H9 (cell line): Measurements from ENCODE around the gene PLCB1. TPM values are rescaled to one million over a fixed set of nuclear protein-coding genes. Genes with fewer than 3 reads are reported as not detected.

ENCODE experiments used
- DNase-seq: peaks from one replicate; pipeline ENCODE4 v3.0.0-alpha.2; 2017
- H2AFZ ChIP-seq: one replicate; pipeline ENCODE4 v1.6.1; 2013; ENCODE audit warnings: mild to moderate bottlenecking, low read length, control low read depth, moderate library complexity
- H2AK5ac ChIP-seq: 2 replicates; pipeline ENCODE4 v1.6.1; 2013; ENCODE audit warnings: low read length, control low read depth, mixed read lengths; ENCODE audit not compliant: insufficient read length
- H2BK120ac ChIP-seq: one replicate; pipeline ENCODE4 v1.6.1; 2013; ENCODE audit warnings: low read depth, mild to moderate bottlenecking, low read length, control low read depth, inconsistent platforms; ENCODE audit not compliant: poor library complexity, severe bottlenecking
- H2BK12ac ChIP-seq: 2 replicates; pipeline ENCODE4 v1.6.1; 2013; ENCODE audit warnings: low read length, control low read depth, mixed read lengths, low read depth; ENCODE audit not compliant: insufficient read length
- H2BK15ac ChIP-seq: 2 replicates; pipeline ENCODE4 v1.6.1; 2013; ENCODE audit warnings: low read depth, low read length, control low read depth
- H2BK20ac ChIP-seq: one replicate; pipeline ENCODE4 v1.6.1; 2013; ENCODE audit warnings: low read depth, mild to moderate bottlenecking, low read length, control low read depth, inconsistent platforms; ENCODE audit not compliant: poor library complexity, severe bottlenecking
- H2BK5ac ChIP-seq: 2 replicates; pipeline ENCODE4 v1.6.1; 2013; ENCODE audit warnings: low read length, control low read depth, mixed read lengths; ENCODE audit not compliant: insufficient read length
- H3K14ac ChIP-seq: 2 replicates; pipeline ENCODE4 v1.6.1; 2013; ENCODE audit warnings: low read length, control low read depth; ENCODE audit not compliant: insufficient read depth
- H3K18ac ChIP-seq: 2 replicates; pipeline ENCODE4 v1.6.1; 2013; ENCODE audit warnings: low read depth, mild to moderate bottlenecking, mixed read lengths, low read length, control low read depth; ENCODE audit not compliant: insufficient read length
- H3K23ac ChIP-seq: 2 replicates; pipeline ENCODE4 v1.6.1; 2013; ENCODE audit warnings: low read length, control low read depth, mixed read lengths, low read depth; ENCODE audit not compliant: insufficient read length
- H3K23me2 ChIP-seq: 2 replicates; pipeline ENCODE4 v1.6.1; 2013; ENCODE audit warnings: low read depth, mild to moderate bottlenecking, mixed read lengths, low read length, control low read depth; ENCODE audit not compliant: insufficient read length, poor library complexity, severe bottlenecking
- H3K27ac ChIP-seq: 2 replicates; pipeline ENCODE4 v1.5.1; 2013; ENCODE audit warnings: low read length, control low read depth, mixed read lengths, low read depth; ENCODE audit not compliant: insufficient read length
- H3K27me3 ChIP-seq: 2 replicates; pipeline ENCODE4 v1.6.1; 2013; ENCODE audit warnings: low read length, control low read depth, inconsistent platforms; ENCODE audit not compliant: insufficient read depth
- H3K4ac ChIP-seq: 2 replicates; pipeline ENCODE4 v1.6.1; 2013; ENCODE audit warnings: low read depth, mild to moderate bottlenecking, control low read depth, inconsistent platforms, low read length, moderate library complexity
- H3K4me1 ChIP-seq: 2 replicates; pipeline ENCODE4 v1.6.1; 2013; ENCODE audit warnings: low read length, control low read depth, inconsistent platforms; ENCODE audit not compliant: insufficient read depth
- H3K4me2 ChIP-seq: 2 replicates; pipeline ENCODE4 v1.6.1; 2013; ENCODE audit warnings: low read length, control low read depth, mixed read lengths; ENCODE audit not compliant: insufficient read length, insufficient read depth
- H3K56ac ChIP-seq: 2 replicates; pipeline ENCODE4 v1.6.1; 2013; ENCODE audit warnings: low read depth, mild to moderate bottlenecking, mixed read lengths, low read length, control low read depth; ENCODE audit not compliant: insufficient read length
- H3K79me1 ChIP-seq: 2 replicates; pipeline ENCODE4 v1.6.1; 2013; ENCODE audit warnings: low read depth, mild to moderate bottlenecking, moderate library complexity, low read length, control low read depth, inconsistent platforms; ENCODE audit not compliant: insufficient read depth, poor library complexity, severe bottlenecking
- H3K79me2 ChIP-seq: 2 replicates; pipeline ENCODE4 v1.6.1; 2013; ENCODE audit warnings: low read length, control low read depth, inconsistent platforms; ENCODE audit not compliant: insufficient read depth
- H3K9ac ChIP-seq: 2 replicates; pipeline ENCODE4 v1.6.1; 2013; ENCODE audit warnings: low read length, control low read depth, mixed read lengths; ENCODE audit not compliant: insufficient read length; ENCODE audit errors: extremely low read depth
- H3K9me3 ChIP-seq: one replicate; pipeline ENCODE4 v1.6.1; 2013; ENCODE audit warnings: low read depth, low read length, inconsistent platforms; ENCODE audit not compliant: control insufficient read depth
- H3T11ph ChIP-seq: one replicate; pipeline ENCODE4 v1.6.1; 2013; ENCODE audit warnings: mild to moderate bottlenecking, low read length, control low read depth, inconsistent platforms
- H4K20me1 ChIP-seq: one replicate; pipeline ENCODE4 v1.6.1; 2013; ENCODE audit not compliant: control insufficient read depth, insufficient read length, insufficient read depth
- H4K5ac ChIP-seq: 2 replicates; pipeline ENCODE4 v1.6.1; 2013; ENCODE audit warnings: low read depth, mild to moderate bottlenecking, mixed read lengths, low read length, control low read depth; ENCODE audit not compliant: insufficient read length
- H4K8ac ChIP-seq: replicated peaks from 2 replicates; pipeline ENCODE4 v1.6.1; 2013; ENCODE audit warnings: low read length, control low read depth, mixed read lengths, low read depth; ENCODE audit not compliant: insufficient read length
- H4K91ac ChIP-seq: 2 replicates; pipeline ENCODE4 v1.6.1; 2013; ENCODE audit warnings: low read depth, mild to moderate bottlenecking, moderate library complexity, mixed read lengths, low read length, control low read depth; ENCODE audit not compliant: insufficient read length
- H3K27ac Mint-ChIP-seq, 3 experiments: 2 replicates in 2 of 3; 3 replicates in 1 of 3; pipeline ENCODE4 v1.8.0; 2020 to 2021; ENCODE audit warnings: mixed read lengths in 3 of 3, mild to moderate bottlenecking in 1 of 3, moderate library complexity in 1 of 3
- H3K27me3 Mint-ChIP-seq: 2 replicates; pipeline ENCODE4 v1.8.0; 2021; ENCODE audit warnings: low read depth, mild to moderate bottlenecking, moderate library complexity, mixed read lengths
- H3K36me3 Mint-ChIP-seq, 3 experiments: 2 replicates in 2 of 3; 3 replicates in 1 of 3; pipeline ENCODE4 v1.8.0; 2020 to 2021; ENCODE audit warnings: low read depth in 3 of 3, mixed read lengths in 3 of 3; ENCODE audit not compliant: insufficient read depth in 1 of 3
- H3K4me1 Mint-ChIP-seq, 2 experiments: 2 replicates each; pipeline ENCODE4 v1.8.0; 2020; ENCODE audit warnings: mixed read lengths in 2 of 2
- H3K4me3 Mint-ChIP-seq, 2 experiments: 2 replicates in 1 of 2; 3 replicates in 1 of 2; pipeline ENCODE4 v1.8.0; 2020 to 2021; ENCODE audit warnings: mild to moderate bottlenecking in 2 of 2, mixed read lengths in 2 of 2, moderate library complexity in 1 of 2
- H3K9me3 Mint-ChIP-seq, 2 experiments: 2 replicates in 1 of 2; 3 replicates in 1 of 2; pipeline ENCODE4 v1.8.0; 2020; ENCODE audit warnings: mild to moderate bottlenecking in 2 of 2, mixed read lengths in 2 of 2, moderate library complexity in 1 of 2
- WGBS: extraction: QIAGEN DNeasy Blood & Tissue Kit; methylation state at CpG from one replicate; pipeline ENCODE4 v1.1.7; 2013; ENCODE audit warnings: missing lambda C conversion rate, low lambda C conversion rate, mixed read lengths; ENCODE audit not compliant: insufficient read length; ENCODE audit errors: extremely low coverage; 5-methylcytosine and 5-hydroxymethylcytosine counted together
- total RNA-seq: library from RNA; stranded (reverse); gene quantifications from 2 replicates; pipeline ENCODE4 v1.2.1, GENCODE V29; 2021
- TF ChIP-seq, protein P1 (sequence below): fragments of 200-600 bp; sonication (generic); conservative IDR thresholded peaks from 3 replicates; pipeline ENCODE4 v1.8.0; 2021; ENCODE audit warnings: antibody characterized with exemption, mild to moderate bottlenecking

Gene PLCB1
- total RNA-seq, 1 experiment from 2014 or later = 11.5 TPM

DNA sequence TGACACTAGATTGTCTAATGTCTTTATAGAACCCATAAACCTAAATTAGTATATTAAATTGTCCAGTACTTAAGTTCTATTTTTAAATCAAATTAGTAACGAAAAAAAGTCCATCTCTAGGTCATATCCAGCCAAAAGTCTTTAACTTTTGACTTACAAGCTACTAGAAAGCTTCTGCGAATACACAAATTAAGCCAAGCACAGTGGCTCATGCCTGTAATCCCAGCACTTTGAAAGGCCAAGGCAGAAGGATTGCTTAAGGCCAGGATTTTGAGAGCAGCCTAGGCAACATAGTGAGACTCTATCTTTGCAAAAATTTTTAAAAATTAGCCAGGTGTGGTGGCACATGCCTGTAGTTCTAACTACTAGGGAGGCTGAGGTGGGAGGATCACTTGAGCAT lies 516.4 kb downstream of the PLCB1 start:
- Mint-ChIP-seq H3K4me1 (peaks cover 3% of the 10 kb centered on the region in 2 experiments; a peak in 1 of 4 replicates), H3K27me3 (no peaks in the 10 kb centered on the region; the same call in 1 of the 2 replicates)

More for the DNA sequence above, 516.4 kb downstream of the PLCB1 start:
- Histone ChIP-seq H3K27me3 (no peaks in the 10 kb centered on the region), H4K20me1 (no peaks in the 10 kb centered on the region), H3K9ac (no peak overlapping the region), H4K8ac (no peak overlapping the region), H2BK20ac (no peak overlapping the region), H3T11ph (no peak overlapping the region), H3K23ac (no peak overlapping the region), H2AFZ (no peak overlapping the region), H3K14ac (no peak overlapping the region), H3K9me3 (no peaks in the 10 kb centered on the region), H3K79me2 (no peaks in the 10 kb centered on the region), H2BK120ac (no peak overlapping the region), H2BK15ac (no peak overlapping the region), H3K4me1 (no peaks in the 10 kb centered on the region), H3K79me1 (no peaks in the 10 kb centered on the region), H3K27ac (no peak overlapping the region), H3K56ac (no peak overlapping the region), H2AK5ac (no peak overlapping the region), H3K4ac (no peak overlapping the region), H4K5ac (no peak overlapping the region), H2BK5ac (no peak overlapping the region), H4K91ac (no peak overlapping the region), H3K23me2 (no peaks in the 10 kb centered on the region), H3K18ac (no peak overlapping the region), H3K4me2 (no peak overlapping the region), H2BK12ac (no peak overlapping the region)
- peaks cover 2 to 20% (median 19%) of the 10 kb centered on the region in 3 experiments; a peak in 4 of 7 replicates for H3K36me3 Mint-ChIP-seq
- no CpG with 5 or more reads among the region's 2 CpGs for WGBS
- H3K4me3 Mint-ChIP-seq = no peak overlapping the region
- DNase-seq = no peak
- TF ChIP-seq, protein P1, sequence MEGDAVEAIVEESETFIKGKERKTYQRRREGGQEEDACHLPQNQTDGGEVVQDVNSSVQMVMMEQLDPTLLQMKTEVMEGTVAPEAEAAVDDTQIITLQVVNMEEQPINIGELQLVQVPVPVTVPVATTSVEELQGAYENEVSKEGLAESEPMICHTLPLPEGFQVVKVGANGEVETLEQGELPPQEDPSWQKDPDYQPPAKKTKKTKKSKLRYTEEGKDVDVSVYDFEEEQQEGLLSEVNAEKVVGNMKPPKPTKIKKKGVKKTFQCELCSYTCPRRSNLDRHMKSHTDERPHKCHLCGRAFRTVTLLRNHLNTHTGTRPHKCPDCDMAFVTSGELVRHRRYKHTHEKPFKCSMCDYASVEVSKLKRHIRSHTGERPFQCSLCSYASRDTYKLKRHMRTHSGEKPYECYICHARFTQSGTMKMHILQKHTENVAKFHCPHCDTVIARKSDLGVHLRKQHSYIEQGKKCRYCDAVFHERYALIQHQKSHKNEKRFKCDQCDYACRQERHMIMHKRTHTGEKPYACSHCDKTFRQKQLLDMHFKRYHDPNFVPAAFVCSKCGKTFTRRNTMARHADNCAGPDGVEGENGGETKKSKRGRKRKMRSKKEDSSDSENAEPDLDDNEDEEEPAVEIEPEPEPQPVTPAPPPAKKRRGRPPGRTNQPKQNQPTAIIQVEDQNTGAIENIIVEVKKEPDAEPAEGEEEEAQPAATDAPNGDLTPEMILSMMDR = no peak
- H3K27ac Mint-ChIP-seq = no peak overlapping the region
- H3K9me3 Mint-ChIP-seq = peaks cover under 1 to 3% of the 10 kb centered on the region in 2 experiments; a peak in 3 of 5 replicates
